ENCODE measurements around the gene GBF1.

DNA sequence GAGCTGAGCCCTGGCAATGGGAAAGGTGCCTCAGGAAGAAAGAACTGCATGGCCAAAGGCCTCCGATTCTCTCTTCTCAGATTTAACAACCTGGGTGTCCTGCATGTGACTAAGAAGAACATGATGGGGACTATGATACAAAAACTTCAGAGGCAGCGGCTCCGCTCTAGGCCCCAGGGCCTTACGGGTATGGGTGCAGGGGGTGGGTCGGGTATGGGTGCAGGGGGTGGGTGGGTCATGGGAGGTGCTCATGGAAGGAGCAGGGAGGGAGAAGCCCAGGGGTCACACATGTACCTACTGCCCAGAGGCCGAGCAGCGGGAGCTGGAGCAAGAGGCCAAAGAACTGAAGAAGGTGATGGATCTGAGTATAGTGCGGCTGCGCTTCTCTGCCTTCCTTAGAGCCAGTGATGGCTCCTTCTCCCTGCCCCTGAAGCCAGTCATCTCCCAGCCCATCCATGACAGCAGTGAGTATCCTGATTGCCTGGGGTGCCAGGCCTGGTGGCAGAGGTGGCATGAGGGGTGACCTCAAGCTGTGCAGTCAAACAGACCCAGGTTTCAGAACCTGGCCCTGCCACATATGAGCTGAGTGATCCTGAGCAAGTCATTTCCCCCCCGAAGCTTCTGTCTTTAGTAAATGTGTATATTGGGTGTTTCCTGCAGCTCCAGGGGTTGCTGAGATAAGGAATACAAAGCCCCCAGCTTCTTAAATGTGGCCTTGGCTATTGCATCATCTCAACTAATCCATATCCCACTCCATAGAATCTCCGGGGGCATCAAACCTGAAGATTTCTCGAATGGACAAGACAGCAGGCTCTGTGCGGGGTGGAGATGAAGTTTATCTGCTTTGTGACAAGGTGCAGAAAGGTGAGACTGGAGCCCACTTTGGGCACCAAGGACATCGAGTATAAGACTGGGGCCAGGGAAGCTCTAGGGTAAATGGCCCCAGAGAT, 152.2 kb downstream of the GBF1 start:
- TF ChIP-seq EZH2 (IDR thresholded peaks at IDR 0.05; ENCODE audit: low read depth), result no peak
- TF ChIP-seq, protein P1, sequence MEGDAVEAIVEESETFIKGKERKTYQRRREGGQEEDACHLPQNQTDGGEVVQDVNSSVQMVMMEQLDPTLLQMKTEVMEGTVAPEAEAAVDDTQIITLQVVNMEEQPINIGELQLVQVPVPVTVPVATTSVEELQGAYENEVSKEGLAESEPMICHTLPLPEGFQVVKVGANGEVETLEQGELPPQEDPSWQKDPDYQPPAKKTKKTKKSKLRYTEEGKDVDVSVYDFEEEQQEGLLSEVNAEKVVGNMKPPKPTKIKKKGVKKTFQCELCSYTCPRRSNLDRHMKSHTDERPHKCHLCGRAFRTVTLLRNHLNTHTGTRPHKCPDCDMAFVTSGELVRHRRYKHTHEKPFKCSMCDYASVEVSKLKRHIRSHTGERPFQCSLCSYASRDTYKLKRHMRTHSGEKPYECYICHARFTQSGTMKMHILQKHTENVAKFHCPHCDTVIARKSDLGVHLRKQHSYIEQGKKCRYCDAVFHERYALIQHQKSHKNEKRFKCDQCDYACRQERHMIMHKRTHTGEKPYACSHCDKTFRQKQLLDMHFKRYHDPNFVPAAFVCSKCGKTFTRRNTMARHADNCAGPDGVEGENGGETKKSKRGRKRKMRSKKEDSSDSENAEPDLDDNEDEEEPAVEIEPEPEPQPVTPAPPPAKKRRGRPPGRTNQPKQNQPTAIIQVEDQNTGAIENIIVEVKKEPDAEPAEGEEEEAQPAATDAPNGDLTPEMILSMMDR (conservative IDR thresholded peaks at IDR 0.05), result no peak
